ENCODE data around the gene RNF34.

DNA sequence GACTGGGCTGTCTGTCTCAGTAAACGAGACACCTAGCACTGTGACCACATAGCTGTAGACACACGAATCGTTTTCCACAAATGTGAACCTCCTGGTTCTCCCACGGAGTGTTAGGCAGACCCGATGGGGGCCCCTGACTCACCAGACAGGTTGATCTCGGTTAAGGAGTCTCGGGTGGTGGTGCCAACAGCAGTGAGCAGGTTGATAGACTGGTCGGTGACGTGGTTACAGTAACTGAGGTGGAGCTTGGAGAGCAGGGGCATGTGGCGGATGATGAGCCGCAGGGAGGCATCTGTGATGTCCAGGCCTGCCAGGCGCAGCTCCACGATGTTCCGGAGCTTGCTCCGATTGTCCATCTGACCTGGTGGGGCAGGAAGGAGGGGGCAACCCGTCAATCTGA, 39.8 kb downstream of the RNF34 start:
- TF ChIP-seq, protein P1, sequence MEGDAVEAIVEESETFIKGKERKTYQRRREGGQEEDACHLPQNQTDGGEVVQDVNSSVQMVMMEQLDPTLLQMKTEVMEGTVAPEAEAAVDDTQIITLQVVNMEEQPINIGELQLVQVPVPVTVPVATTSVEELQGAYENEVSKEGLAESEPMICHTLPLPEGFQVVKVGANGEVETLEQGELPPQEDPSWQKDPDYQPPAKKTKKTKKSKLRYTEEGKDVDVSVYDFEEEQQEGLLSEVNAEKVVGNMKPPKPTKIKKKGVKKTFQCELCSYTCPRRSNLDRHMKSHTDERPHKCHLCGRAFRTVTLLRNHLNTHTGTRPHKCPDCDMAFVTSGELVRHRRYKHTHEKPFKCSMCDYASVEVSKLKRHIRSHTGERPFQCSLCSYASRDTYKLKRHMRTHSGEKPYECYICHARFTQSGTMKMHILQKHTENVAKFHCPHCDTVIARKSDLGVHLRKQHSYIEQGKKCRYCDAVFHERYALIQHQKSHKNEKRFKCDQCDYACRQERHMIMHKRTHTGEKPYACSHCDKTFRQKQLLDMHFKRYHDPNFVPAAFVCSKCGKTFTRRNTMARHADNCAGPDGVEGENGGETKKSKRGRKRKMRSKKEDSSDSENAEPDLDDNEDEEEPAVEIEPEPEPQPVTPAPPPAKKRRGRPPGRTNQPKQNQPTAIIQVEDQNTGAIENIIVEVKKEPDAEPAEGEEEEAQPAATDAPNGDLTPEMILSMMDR (IDR thresholded peaks at IDR 0.05; ENCODE audit: low read depth, low read length), result no peak
- TF ChIP-seq MYC (IDR thresholded peaks at IDR 0.05; ENCODE audit: low read depth, low read length) (no peak), POLR2A (IDR thresholded peaks at IDR 0.05; ENCODE audit: extremely low read depth, insufficient read length) (no peak)
